Activated CD8-positive, alpha-beta memory T cell treated with anti-CD3 and anti-CD28 coated beads for 4 hours (primary cell): Measurements from ENCODE around the gene LRRN2.

Experiments used
- DNase-seq, 2 donors: peaks; one replicate each; pipeline ENCODE4 v3.0.0-alpha.2; 2020; ENCODE audit warnings: low read depth in 2 of 2

Gene LRRN2

GRCh38 chr1:204712708-204713430 lies 27.3 kb upstream of the LRRN2 start:
- no peak for DNase-seq

GRCh38 chr1:204711947-204712701 lies 26.6 kb upstream of the LRRN2 start:
- no peak for DNase-seq

GRCh38 chr1:204711103-204711946 lies 25.8 kb upstream of the LRRN2 start:
- no peak for DNase-seq

- DNase-seq = no peak
Observed at GRCh38 chr1:204709960-204710912, 24.7 kb upstream of the LRRN2 start.

- DNase-seq = no peak
Observed at GRCh38 chr1:204709021-204709420, 23.5 kb upstream of the LRRN2 start.

GRCh38 chr1:204706838-204707509 lies 21.4 kb upstream of the LRRN2 start:
- DNase-seq = no peak

GRCh38 chr1:204705888-204706837 lies 20.6 kb upstream of the LRRN2 start:
- DNase-seq = no peak

GRCh38 chr1:204705493-204705811 lies 19.9 kb upstream of the LRRN2 start:
- DNase-seq = no peak

- no peak for DNase-seq
Observed at GRCh38 chr1:204704794-204705492, 19.4 kb upstream of the LRRN2 start.

- DNase-seq = no peak
Observed at GRCh38 chr1:204703826-204704612, 18.5 kb upstream of the LRRN2 start.

GRCh38 chr1:204703268-204703664 lies 17.7 kb upstream of the LRRN2 start:
- no peak for DNase-seq

GRCh38 chr1:204702552-204703267 lies 17.2 kb upstream of the LRRN2 start:
- no peak for DNase-seq

GRCh38 chr1:204701229-204701628 lies 15.7 kb upstream of the LRRN2 start:
- DNase-seq = no peak

- DNase-seq = no peak
Observed at GRCh38 chr1:204697893-204698292, 12.4 kb upstream of the LRRN2 start.

- DNase-seq = no peak
Observed at GRCh38 chr1:204696606-204697005, 11.1 kb upstream of the LRRN2 start.

- no peak for DNase-seq
Observed at GRCh38 chr1:204695692-204696091, 10.2 kb upstream of the LRRN2 start.

- DNase-seq = no peak
Observed at GRCh38 chr1:204694145-204694544, 8.6 kb upstream of the LRRN2 start.
